Hematopoietic multipotent progenitor cell treated with erythropoietin and hydrocortisone succinate and interleukin-3 and kit ligand, for 4 days (in vitro differentiated cells): ENCODE results near the gene ANO7.
A peak's percentile ranks its signal among the peaks of the same experiment; 100 is the strongest.

Source experiments
- DNase-seq: peaks from one replicate; pipeline ENCODE4 v3.0.0-alpha.2; 2015

ANO7 gene

GRCh38 chr2:241159116-241159515 is 29.4 kb upstream of the ANO7 start:
- no peak for DNase-seq

GRCh38 chr2:241160318-241160717 is 28.2 kb upstream of the ANO7 start:
- no peak for DNase-seq

GRCh38 chr2:241161646-241162281 is 26.7 kb upstream of the ANO7 start:
- no peak for DNase-seq

GRCh38 chr2:241163601-241164118 is 24.8 kb upstream of the ANO7 start:
- DNase-seq = no peak

GRCh38 chr2:241168366-241168765 is 20.1 kb upstream of the ANO7 start:
- DNase-seq = no peak

- no peak for DNase-seq
Observed at GRCh38 chr2:241173557-241173956, 14.9 kb upstream of the ANO7 start.

GRCh38 chr2:241177526-241178334 is 10.7 kb upstream of the ANO7 start:
- DNase-seq = no peak

GRCh38 chr2:241178961-241179360 is 9.5 kb upstream of the ANO7 start:
- no peak for DNase-seq

GRCh38 chr2:241179899-241180298 is 8.6 kb upstream of the ANO7 start:
- DNase-seq = no peak

GRCh38 chr2:241180495-241180894 is 8.0 kb upstream of the ANO7 start:
- DNase-seq = no peak

GRCh38 chr2:241182126-241182525 is 6.4 kb upstream of the ANO7 start:
- DNase-seq = no peak

GRCh38 chr2:241182531-241183133 is 5.8 kb upstream of the ANO7 start:
- no peak for DNase-seq

GRCh38 chr2:241183221-241183620 is 5.3 kb upstream of the ANO7 start:
- no peak for DNase-seq

- no peak for DNase-seq
Observed at GRCh38 chr2:241184901-241185300, 3.6 kb upstream of the ANO7 start.

GRCh38 chr2:241185961-241186360 is 2.5 kb upstream of the ANO7 start:
- DNase-seq = no peak

- DNase-seq = no peak
Observed at GRCh38 chr2:241187101-241187917, 1.2 kb upstream of the ANO7 start.

- DNase-seq = no peak
Observed at GRCh38 chr2:241187918-241188234, 601 bp upstream of the ANO7 start.

- DNase-seq = no peak
Observed at GRCh38 chr2:241189093-241189855, 797 bp downstream of the ANO7 start.

GRCh38 chr2:241189856-241190201 is 1.4 kb downstream of the ANO7 start:
- no peak for DNase-seq

- DNase-seq = peak; percentile 32
Observed at GRCh38 chr2:241190291-241190981, 2.0 kb downstream of the ANO7 start.

GRCh38 chr2:241191081-241191480 is 2.6 kb downstream of the ANO7 start:
- DNase-seq = no peak

GRCh38 chr2:241193271-241193670 is 4.8 kb downstream of the ANO7 start:
- peak; percentile 60 for DNase-seq
